Large intestine (tissue), 3 donors: ENCODE measurements around the gene PRKD1. TPM values are rescaled to one million over a fixed set of nuclear protein-coding genes. Genes with fewer than 3 reads are reported as not detected.

ENCODE experiments used
- DNase-seq, 2 donors: peaks; one replicate each; pipeline versions ENCODE4 v3.0.0 to v3.0.0-alpha.2; 2013
- H3K27ac ChIP-seq: one replicate; pipeline ENCODE4 v1.5.1; 2013; ENCODE audit warnings: low read length
- H3K27me3 ChIP-seq: 2 replicates; pipeline ENCODE4 v1.6.1; 2013; ENCODE audit warnings: low read length; ENCODE audit not compliant: control insufficient read depth, insufficient read depth
- H3K36me3 ChIP-seq: 2 replicates; pipeline ENCODE4 v1.6.1; 2013; ENCODE audit warnings: low read length; ENCODE audit not compliant: control insufficient read depth, insufficient read depth
- H3K4me1 ChIP-seq: one replicate; pipeline ENCODE4 v1.6.1; 2013; ENCODE audit warnings: low read length; ENCODE audit not compliant: control insufficient read depth, insufficient read depth
- H3K4me3 ChIP-seq: one replicate; pipeline ENCODE4 v1.5.1; 2013; ENCODE audit warnings: low read length
- H3K9me3 ChIP-seq: one replicate; pipeline ENCODE4 v1.6.1; 2013; ENCODE audit warnings: mild to moderate bottlenecking, low read depth, low read length, moderate library complexity; ENCODE audit not compliant: control insufficient read depth
- WGBS: methylation state at CpG from one replicate; pipeline ENCODE4 v1.1.5; 2013; ENCODE audit warnings: low lambda C conversion rate; ENCODE audit not compliant: insufficient coverage; 5-methylcytosine and 5-hydroxymethylcytosine counted together
- polyA plus RNA-seq: library from polyadenylated mRNA; unstranded; fragments of 120-200 nt; gene quantifications from one replicate; pipeline ENCODE4 v1.2.1, GENCODE V29; 2013

PRKD1 gene
- polyA plus RNA-seq, 1 donor: 18.6 TPM

- no peak for DNase-seq
- no peaks in the 10 kb centered on the region for H3K36me3 ChIP-seq
- no peaks in the 10 kb centered on the region for H3K4me1 ChIP-seq
- H3K27me3 ChIP-seq: no peaks in the 10 kb centered on the region
- H3K4me3 ChIP-seq: no peak overlapping the region
- WGBS: 100% methylated on average over 1 of the region's 2 CpGs
- H3K27ac ChIP-seq: no peak overlapping the region
- H3K9me3 ChIP-seq: no peaks in the 10 kb centered on the region
These were observed 164.2 kb downstream of the PRKD1 start for GRCh38 chr14:29763342-29763858.

GRCh38 chr14:29759521-29760340 lies 167.9 kb downstream of the PRKD1 start:
- DNase-seq: no peak
- H3K27ac ChIP-seq: no peak overlapping the region
- H3K4me1 ChIP-seq: no peaks in the 10 kb centered on the region
- no peaks in the 10 kb centered on the region for H3K36me3 ChIP-seq
- H3K27me3 ChIP-seq: no peaks in the 10 kb centered on the region
- no peaks in the 10 kb centered on the region for H3K9me3 ChIP-seq
- no peak overlapping the region for H3K4me3 ChIP-seq
- 85% methylated on average over 6 of the region's 6 CpGs for WGBS

GRCh38 chr14:29757711-29758233 lies 169.9 kb downstream of the PRKD1 start:
- Histone ChIP-seq H3K36me3 (no peaks in the 10 kb centered on the region), H3K27ac (no peak overlapping the region), H3K4me3 (no peak overlapping the region), H3K27me3 (no peaks in the 10 kb centered on the region), H3K9me3 (no peaks in the 10 kb centered on the region), H3K4me1 (no peaks in the 10 kb centered on the region)
- 97% methylated on average over 3 of the region's 3 CpGs for WGBS
- DNase-seq: no peak

- Histone ChIP-seq H3K4me1 (no peaks in the 10 kb centered on the region), H3K9me3 (no peaks in the 10 kb centered on the region), H3K27ac (no peak overlapping the region), H3K27me3 (no peaks in the 10 kb centered on the region), H3K4me3 (no peak overlapping the region), H3K36me3 (no peaks in the 10 kb centered on the region)
- no CpG with 5 or more reads among the region's 1 CpG for WGBS
- DNase-seq: no peak
These were observed 170.4 kb downstream of the PRKD1 start for GRCh38 chr14:29757188-29757680.

- DNase-seq: no peak
- no CpG with 5 or more reads among the region's 1 CpG for WGBS
- Histone ChIP-seq H3K27ac (no peak overlapping the region), H3K4me3 (no peak overlapping the region), H3K36me3 (no peaks in the 10 kb centered on the region), H3K4me1 (no peaks in the 10 kb centered on the region), H3K9me3 (no peaks in the 10 kb centered on the region), H3K27me3 (no peaks in the 10 kb centered on the region)
These were observed 171.6 kb downstream of the PRKD1 start for GRCh38 chr14:29756019-29756385.

GRCh38 chr14:29755311-29756018 lies 172.2 kb downstream of the PRKD1 start:
- H3K4me1 ChIP-seq: no peaks in the 10 kb centered on the region
- H3K36me3 ChIP-seq: no peaks in the 10 kb centered on the region
- H3K27ac ChIP-seq: no peak overlapping the region
- DNase-seq: no peak
- H3K9me3 ChIP-seq: no peaks in the 10 kb centered on the region
- no peaks in the 10 kb centered on the region for H3K27me3 ChIP-seq
- 53% methylated on average over 3 of the region's 4 CpGs for WGBS
- no peak overlapping the region for H3K4me3 ChIP-seq

GRCh38 chr14:29754134-29754533 lies 173.5 kb downstream of the PRKD1 start:
- H3K27me3 ChIP-seq: no peaks in the 10 kb centered on the region
- H3K4me3 ChIP-seq: no peak overlapping the region
- 50% methylated on average over 1 of the region's 1 CpG for WGBS
- H3K4me1 ChIP-seq: peaks cover 3% of the 10 kb centered on the region
- H3K36me3 ChIP-seq: no peaks in the 10 kb centered on the region
- H3K9me3 ChIP-seq: no peaks in the 10 kb centered on the region
- no peak for DNase-seq
- no peak overlapping the region for H3K27ac ChIP-seq

GRCh38 chr14:29752221-29752923 lies 175.3 kb downstream of the PRKD1 start:
- Histone ChIP-seq H3K4me1 (peaks cover 10% of the 10 kb centered on the region), H3K27me3 (no peaks in the 10 kb centered on the region), H3K36me3 (no peaks in the 10 kb centered on the region), H3K27ac (no peak overlapping the region), H3K4me3 (no peak overlapping the region), H3K9me3 (no peaks in the 10 kb centered on the region)
- WGBS: 31% methylated on average over 2 of the region's 3 CpGs
- no peak for DNase-seq

GRCh38 chr14:29749829-29750228 lies 177.8 kb downstream of the PRKD1 start:
- Histone ChIP-seq H3K9me3 (no peaks in the 10 kb centered on the region), H3K27me3 (no peaks in the 10 kb centered on the region), H3K4me3 (no peak overlapping the region), H3K4me1 (peaks cover 10% of the 10 kb centered on the region), H3K36me3 (no peaks in the 10 kb centered on the region), H3K27ac (no peak overlapping the region)
- 60% methylated on average over 1 of the region's 2 CpGs for WGBS
- DNase-seq: no peak

- H3K27me3 ChIP-seq: no peaks in the 10 kb centered on the region
- H3K9me3 ChIP-seq: no peaks in the 10 kb centered on the region
- H3K36me3 ChIP-seq: no peaks in the 10 kb centered on the region
- WGBS: no CpG with 5 or more reads among the region's 3 CpGs
- no peak overlapping the region for H3K27ac ChIP-seq
- H3K4me1 ChIP-seq: peaks cover 10% of the 10 kb centered on the region
- DNase-seq: peak in 1 of 2 donors; percentile 62
- H3K4me3 ChIP-seq: no peak overlapping the region
These were observed 178.3 kb downstream of the PRKD1 start for GRCh38 chr14:29749327-29749726.
